ENCODE data around the gene KRT72.
A peak's percentile ranks its signal among the peaks of the same experiment; 100 is the strongest.

The KRT72 gene

GRCh38 chr12:52636592-52637258 lies 35.5 kb upstream of the KRT72 start:
- Histone ChIP-seq H3K4me3 (ENCODE audit: low read depth, low read length) (no peak overlapping the region), H3K27ac (ENCODE audit: low read depth, low read length) (no peak overlapping the region), H3K4ac (ENCODE audit: low read depth, low read length) (no peak overlapping the region), H4K12ac (ENCODE audit: low read depth, low read length) (no peak overlapping the region), H4K8ac (ENCODE audit: low read depth, low read length) (no peak overlapping the region), H3K14ac (ENCODE audit: low read length) (no peak overlapping the region), H3K36me3 (ENCODE audit: control insufficient read depth in 1 of 2, insufficient read depth in 2 of 2, low read length in 2 of 2) (no peaks in the 10 kb centered on the region), H2BK120ac (ENCODE audit: insufficient read depth, low read length, poor library complexity) (no peak overlapping the region), H2BK5ac (ENCODE audit: low read depth, low read length, poor library complexity) (no peak overlapping the region), H3K4me1 (ENCODE audit: control insufficient read depth in 1 of 2, insufficient read depth in 2 of 2, low read length in 2 of 2) (no peaks in the 10 kb centered on the region), H3K18ac (ENCODE audit: low read length) (no peak overlapping the region), H3K79me2 (ENCODE audit: control insufficient read depth, insufficient read depth, low read length, poor library complexity) (no peaks in the 10 kb centered on the region), H4K91ac (ENCODE audit: low read depth, low read length) (no peak overlapping the region), H2AFZ (ENCODE audit: insufficient read depth, low read length, poor library complexity) (no peak overlapping the region), H2AK5ac (ENCODE audit: low read length) (no peak overlapping the region), H3K27me3 (ENCODE audit: insufficient read depth, low read length) (no peaks in the 10 kb centered on the region), H3K9me3 (ENCODE audit: insufficient read depth, low read depth, low read length) (peaks cover 2% of the 10 kb centered on the region), H3K9ac (ENCODE audit: low read length) (no peak overlapping the region), H3K4me2 (ENCODE audit: low read length) (no peak overlapping the region), H2BK12ac (ENCODE audit: low read length) (no peak overlapping the region), H3K79me1 (ENCODE audit: low read length) (no peaks in the 10 kb centered on the region), H3K23ac (ENCODE audit: low read length) (no peak overlapping the region)
- WGBS (ENCODE audit: extremely low coverage, insufficient coverage, insufficient read length) = no CpG with 5 or more reads among the region's 5 CpGs
- no peak for DNase-seq

DNA sequence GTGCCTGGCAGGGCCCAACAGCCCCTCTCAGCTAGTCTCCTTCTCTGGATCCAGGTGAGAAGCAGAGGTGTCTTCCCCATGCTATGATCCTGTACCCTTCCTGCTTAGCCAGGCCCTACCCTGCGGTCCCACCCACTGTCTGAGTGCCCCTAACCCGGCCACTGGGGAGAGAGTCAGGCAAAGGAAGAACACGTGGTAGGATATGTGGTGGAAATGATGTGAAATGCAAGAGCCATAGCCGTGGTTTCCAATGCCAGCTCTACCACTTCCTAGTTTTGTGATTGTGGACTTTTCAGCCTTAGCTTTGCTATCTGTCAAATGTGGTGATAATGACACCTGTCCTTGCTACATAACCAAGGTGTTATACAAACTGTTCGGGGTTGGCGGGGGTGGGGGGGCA lies 34.9 kb upstream of the KRT72 start:
- no peak for DNase-seq

GRCh38 chr12:52634266-52635056 lies 33.2 kb upstream of the KRT72 start:
- Histone ChIP-seq H2AFZ (ENCODE audit: insufficient read depth, low read length, poor library complexity) (no peak overlapping the region), H3K4ac (ENCODE audit: low read depth, low read length) (no peak overlapping the region), H3K9me3 (ENCODE audit: insufficient read depth, low read depth, low read length) (peaks cover 2% of the 10 kb centered on the region), H3K14ac (ENCODE audit: low read length) (no peak overlapping the region), H3K4me3 (ENCODE audit: low read depth, low read length) (peak overlapping the region; percentile 45), H3K27me3 (ENCODE audit: insufficient read depth, low read length) (no peaks in the 10 kb centered on the region), H3K79me2 (ENCODE audit: control insufficient read depth, insufficient read depth, low read length, poor library complexity) (no peaks in the 10 kb centered on the region), H3K9ac (ENCODE audit: low read length) (no peak overlapping the region), H3K36me3 (ENCODE audit: control insufficient read depth in 1 of 2, insufficient read depth in 2 of 2, low read length in 2 of 2) (no peaks in the 10 kb centered on the region), H3K27ac (ENCODE audit: low read depth, low read length) (no peak overlapping the region), H4K91ac (ENCODE audit: low read depth, low read length) (no peak overlapping the region), H4K8ac (ENCODE audit: low read depth, low read length) (no peak overlapping the region), H3K4me2 (ENCODE audit: low read length) (no peak overlapping the region), H3K23ac (ENCODE audit: low read length) (no peak overlapping the region), H3K4me1 (ENCODE audit: control insufficient read depth in 1 of 2, insufficient read depth in 2 of 2, low read length in 2 of 2) (no peaks in the 10 kb centered on the region), H2AK5ac (ENCODE audit: low read length) (no peak overlapping the region), H4K12ac (ENCODE audit: low read depth, low read length) (no peak overlapping the region), H2BK5ac (ENCODE audit: low read depth, low read length, poor library complexity) (no peak overlapping the region), H2BK120ac (ENCODE audit: insufficient read depth, low read length, poor library complexity) (no peak overlapping the region), H3K79me1 (ENCODE audit: low read length) (no peaks in the 10 kb centered on the region), H3K18ac (ENCODE audit: low read length) (no peak overlapping the region), H2BK12ac (ENCODE audit: low read length) (no peak overlapping the region)
- DNase-seq = no peak
- no CpG with 5 or more reads among the region's 7 CpGs for WGBS (ENCODE audit: extremely low coverage, insufficient coverage, insufficient read length)

More for the DNA sequence above, 34.9 kb upstream of the KRT72 start:
- no peak overlapping the region for H2BK120ac ChIP-seq (ENCODE audit: insufficient read depth, low read length, poor library complexity)
- no peak overlapping the region for H4K8ac ChIP-seq (ENCODE audit: low read depth, low read length)
- H3K79me2 ChIP-seq (ENCODE audit: control insufficient read depth, insufficient read depth, low read length, poor library complexity) = no peaks in the 10 kb centered on the region
- H3K4me3 ChIP-seq (ENCODE audit: low read depth, low read length) = no peak overlapping the region
- no peak overlapping the region for H3K4me2 ChIP-seq (ENCODE audit: low read length)
- H3K9me3 ChIP-seq (ENCODE audit: insufficient read depth, low read depth, low read length) = peaks cover 2% of the 10 kb centered on the region
- no peak overlapping the region for H2BK12ac ChIP-seq (ENCODE audit: low read length)
- H3K14ac ChIP-seq (ENCODE audit: low read length) = no peak overlapping the region
- H3K4ac ChIP-seq (ENCODE audit: low read depth, low read length) = no peak overlapping the region
- H3K18ac ChIP-seq (ENCODE audit: low read length) = no peak overlapping the region
- no peaks in the 10 kb centered on the region for H3K4me1 ChIP-seq (ENCODE audit: control insufficient read depth in 1 of 2, insufficient read depth in 2 of 2, low read length in 2 of 2)
- no peak overlapping the region for H2AK5ac ChIP-seq (ENCODE audit: low read length)
- H3K9ac ChIP-seq (ENCODE audit: low read length) = no peak overlapping the region
- no peak overlapping the region for H2BK5ac ChIP-seq (ENCODE audit: low read depth, low read length, poor library complexity)
- H4K91ac ChIP-seq (ENCODE audit: low read depth, low read length) = no peak overlapping the region
- no peak overlapping the region for H3K23ac ChIP-seq (ENCODE audit: low read length)
- no peaks in the 10 kb centered on the region for H3K36me3 ChIP-seq (ENCODE audit: control insufficient read depth in 1 of 2, insufficient read depth in 2 of 2, low read length in 2 of 2)
- H3K27me3 ChIP-seq (ENCODE audit: insufficient read depth, low read length) = no peaks in the 10 kb centered on the region
- WGBS (ENCODE audit: extremely low coverage, insufficient coverage, insufficient read length) = no CpG with 5 or more reads among the region's 6 CpGs
- H3K27ac ChIP-seq (ENCODE audit: low read depth, low read length) = no peak overlapping the region
- H4K12ac ChIP-seq (ENCODE audit: low read depth, low read length) = no peak overlapping the region
- no peaks in the 10 kb centered on the region for H3K79me1 ChIP-seq (ENCODE audit: low read length)
- H2AFZ ChIP-seq (ENCODE audit: insufficient read depth, low read length, poor library complexity) = no peak overlapping the region

GRCh38 chr12:52633383-52633782 lies 32.1 kb upstream of the KRT72 start:
- Histone ChIP-seq H3K4me2 (ENCODE audit: low read length) (no peak overlapping the region), H3K9ac (ENCODE audit: low read length) (no peak overlapping the region), H3K18ac (ENCODE audit: low read length) (no peak overlapping the region), H3K23ac (ENCODE audit: low read length) (no peak overlapping the region), H2BK5ac (ENCODE audit: low read depth, low read length, poor library complexity) (no peak overlapping the region), H3K4me3 (ENCODE audit: low read depth, low read length) (no peak overlapping the region), H3K27ac (ENCODE audit: low read depth, low read length) (no peak overlapping the region), H4K91ac (ENCODE audit: low read depth, low read length) (no peak overlapping the region), H2BK12ac (ENCODE audit: low read length) (no peak overlapping the region), H3K14ac (ENCODE audit: low read length) (no peak overlapping the region), H3K79me1 (ENCODE audit: low read length) (no peaks in the 10 kb centered on the region), H3K9me3 (ENCODE audit: insufficient read depth, low read depth, low read length) (peaks cover 2% of the 10 kb centered on the region), H2BK120ac (ENCODE audit: insufficient read depth, low read length, poor library complexity) (no peak overlapping the region), H3K4me1 (ENCODE audit: control insufficient read depth in 1 of 2, insufficient read depth in 2 of 2, low read length in 2 of 2) (no peaks in the 10 kb centered on the region), H3K79me2 (ENCODE audit: control insufficient read depth, insufficient read depth, low read length, poor library complexity) (no peaks in the 10 kb centered on the region), H3K4ac (ENCODE audit: low read depth, low read length) (no peak overlapping the region), H4K8ac (ENCODE audit: low read depth, low read length) (no peak overlapping the region), H3K27me3 (ENCODE audit: insufficient read depth, low read length) (no peaks in the 10 kb centered on the region), H2AK5ac (ENCODE audit: low read length) (no peak overlapping the region), H2AFZ (ENCODE audit: insufficient read depth, low read length, poor library complexity) (no peak overlapping the region), H4K12ac (ENCODE audit: low read depth, low read length) (no peak overlapping the region), H3K36me3 (ENCODE audit: control insufficient read depth in 1 of 2, insufficient read depth in 2 of 2, low read length in 2 of 2) (no peaks in the 10 kb centered on the region)
- no CpG with 5 or more reads among the region's 4 CpGs for WGBS (ENCODE audit: extremely low coverage, insufficient coverage, insufficient read length)
- DNase-seq = no peak
